ENCODE measurements around the gene OR1J2. TPM values are rescaled to one million over a fixed set of nuclear protein-coding genes. Genes with fewer than 3 reads are reported as not detected.

OR1J2 gene
- total and polyA plus RNA-seq, 5 donors from 2014 or later = 0.42 TPM; not detected in 4

DNA sequence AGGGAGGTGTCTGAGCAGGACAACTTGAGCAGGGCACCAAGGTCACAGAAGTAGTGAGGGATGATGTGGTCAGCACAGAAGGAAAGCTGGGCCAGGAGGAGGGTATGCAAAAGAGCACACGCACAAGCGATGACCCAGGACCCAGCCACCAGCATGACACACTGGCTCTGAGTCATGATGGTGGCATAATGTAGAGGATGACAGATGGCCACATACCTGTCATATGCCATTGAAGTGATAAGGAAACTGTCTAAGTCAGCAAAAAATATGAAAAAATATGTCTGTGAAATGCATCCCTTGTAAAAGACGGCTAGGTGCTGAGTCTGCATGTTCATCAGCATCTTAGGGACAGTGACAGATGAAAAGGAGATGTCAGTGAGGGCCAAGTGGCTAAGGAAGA is 33.3 kb upstream of the OR1J2 start:
- Mint-ChIP-seq H3K4me3 (no peak overlapping the region), H3K4me1 (no peaks in the 10 kb centered on the region), H3K27ac (no peak overlapping the region), H3K27me3 (peaks cover 35% of the 10 kb centered on the region), H3K9me3 (no peaks in the 10 kb centered on the region), H3K36me3 (no peaks in the 10 kb centered on the region)
- H3K4me3 ChIP-seq (ENCODE audit: low read depth, low read length) = no peak overlapping the region
- no peaks in the 10 kb centered on the region for H3K9me3 ChIP-seq (ENCODE audit: control insufficient read depth in 2 of 2, low read length in 2 of 2)
- no peaks in the 10 kb centered on the region for H3K36me3 ChIP-seq (ENCODE audit: control insufficient read depth, insufficient read depth, low read length)
- ATAC-seq (ENCODE audit: low read depth in 2 of 2) (no peak), DNase-seq (no peak)
- no peak overlapping the region for H3K27ac ChIP-seq (ENCODE audit: insufficient read depth, low read length, poor library complexity, severe bottlenecking)
- peaks cover 10% of the 10 kb centered on the region for H3K27me3 ChIP-seq (ENCODE audit: control insufficient read depth, insufficient read depth, low read length)
- no peaks in the 10 kb centered on the region for H3K4me1 ChIP-seq (ENCODE audit: control insufficient read depth, insufficient read depth, low read length, poor library complexity, severe bottlenecking)

DNA sequence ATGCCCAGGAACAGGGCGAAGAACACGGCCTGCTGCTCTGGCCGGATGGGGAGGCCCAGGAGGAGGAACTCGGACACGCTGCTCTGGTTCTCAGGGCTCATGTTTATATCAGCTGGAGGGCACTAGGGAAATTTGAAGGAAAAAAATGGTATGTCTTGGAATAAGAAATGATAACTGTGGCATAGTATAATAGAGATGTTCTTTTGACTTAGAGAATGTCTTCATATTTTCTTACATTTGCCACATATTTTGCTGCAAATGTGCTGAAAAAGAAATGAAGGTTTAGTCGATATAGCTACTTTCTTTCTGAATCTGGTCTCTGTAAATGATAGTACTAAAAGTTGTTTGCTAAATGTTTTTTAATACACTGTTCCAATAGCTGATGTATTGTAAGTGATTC is 32.8 kb upstream of the OR1J2 start, which contains the start of gene OR1J1:
TSS of gene OR1J1 (minus strand) at position 101 of the 400 bp plus-strand sequence. CDS start at position 101, 0 bp downstream.
- Histone ChIP-seq H3K27ac (ENCODE audit: insufficient read depth, low read length, poor library complexity, severe bottlenecking) (no peak within 1 kb of the TSS), H3K27me3 (ENCODE audit: control insufficient read depth, insufficient read depth, low read length) (peaks cover 8% of the 10 kb centered on the region), H3K36me3 (ENCODE audit: control insufficient read depth, insufficient read depth, low read length) (no peaks in the 10 kb centered on the region), H3K4me1 (ENCODE audit: control insufficient read depth, insufficient read depth, low read length, poor library complexity, severe bottlenecking) (no peaks in the 10 kb centered on the region), H3K4me3 (ENCODE audit: low read depth, low read length) (no peak within 1 kb of the TSS), H3K9me3 (ENCODE audit: control insufficient read depth in 2 of 2, low read length in 2 of 2) (no peaks in the 10 kb centered on the region)
- H3K4me3 Mint-ChIP-seq = no peak within 1 kb of the TSS
- H3K27ac Mint-ChIP-seq = no peak within 1 kb of the TSS
- no peak for DNase-seq
- no peak for ATAC-seq (ENCODE audit: low read depth in 2 of 2)
- H3K9me3 Mint-ChIP-seq = no peaks in the 10 kb centered on the region
- no peaks in the 10 kb centered on the region for H3K36me3 Mint-ChIP-seq
- peaks cover 35% of the 10 kb centered on the region for H3K27me3 Mint-ChIP-seq
- no peaks in the 10 kb centered on the region for H3K4me1 Mint-ChIP-seq

DNA sequence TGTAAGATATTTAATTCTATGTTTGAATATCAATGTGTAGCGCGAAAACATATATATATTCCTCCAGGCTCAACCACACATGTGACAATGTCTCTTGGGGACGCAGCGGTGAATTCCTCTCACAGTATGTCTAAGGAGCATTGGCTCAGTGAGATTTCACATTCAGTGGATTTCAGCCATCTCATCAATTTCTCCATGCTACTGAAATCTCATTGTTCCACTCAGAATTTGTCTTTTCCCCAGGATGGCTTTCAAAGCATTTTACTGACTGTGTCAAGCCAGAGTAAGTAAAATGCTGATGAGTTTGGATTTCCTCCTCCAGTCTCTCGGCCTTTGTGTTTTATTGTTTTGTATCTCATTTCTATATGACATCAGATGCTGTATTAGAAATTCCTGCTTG is 31.5 kb upstream of the OR1J2 start:
- Mint-ChIP-seq H3K27me3 (peaks cover 29% of the 10 kb centered on the region), H3K4me3 (no peak overlapping the region), H3K27ac (no peak overlapping the region), H3K9me3 (no peaks in the 10 kb centered on the region), H3K36me3 (no peaks in the 10 kb centered on the region), H3K4me1 (no peaks in the 10 kb centered on the region)
- H3K27me3 ChIP-seq (ENCODE audit: control insufficient read depth, insufficient read depth, low read length) = peaks cover 4% of the 10 kb centered on the region
- H3K9me3 ChIP-seq (ENCODE audit: control insufficient read depth in 2 of 2, low read length in 2 of 2) = no peaks in the 10 kb centered on the region
- no peaks in the 10 kb centered on the region for H3K36me3 ChIP-seq (ENCODE audit: control insufficient read depth, insufficient read depth, low read length)
- no peak overlapping the region for H3K27ac ChIP-seq (ENCODE audit: insufficient read depth, low read length, poor library complexity, severe bottlenecking)
- H3K4me1 ChIP-seq (ENCODE audit: control insufficient read depth, insufficient read depth, low read length, poor library complexity, severe bottlenecking) = no peaks in the 10 kb centered on the region
- no peak for ATAC-seq (ENCODE audit: low read depth in 2 of 2)
- no peak overlapping the region for H3K4me3 ChIP-seq (ENCODE audit: low read depth, low read length)
- no peak for DNase-seq

DNA sequence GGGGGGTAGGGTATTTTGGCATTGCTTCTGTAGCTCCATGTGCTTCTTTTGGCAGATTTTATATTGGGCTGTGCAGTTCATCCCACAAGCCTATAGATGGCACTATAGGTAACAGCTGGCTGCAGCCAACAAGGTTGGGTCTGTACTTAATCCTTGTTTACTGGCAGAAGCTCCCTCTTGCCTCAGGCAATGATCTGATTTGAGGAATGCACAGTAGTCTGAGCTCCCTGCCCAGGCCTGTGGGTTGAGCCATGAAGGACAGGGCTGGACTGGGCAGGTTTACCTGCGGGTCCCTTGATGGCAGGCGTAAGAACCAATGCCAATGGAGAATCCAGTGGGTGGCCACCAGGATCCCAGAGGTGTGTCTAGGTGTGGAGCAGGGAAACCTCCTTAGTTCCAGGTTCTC is 11.7 kb upstream of the OR1J2 start:
- Mint-ChIP-seq H3K4me3 (no peak overlapping the region), H3K27ac (no peak overlapping the region), H3K36me3 (no peaks in the 10 kb centered on the region), H3K4me1 (no peaks in the 10 kb centered on the region), H3K9me3 (peaks cover 0 to 7% (median 0%) of the 10 kb centered on the region in 7 donors), H3K27me3 (peaks cover 14% of the 10 kb centered on the region)
- H3K4me3 ChIP-seq (ENCODE audit: low read depth, low read length) = no peak overlapping the region
- no peaks in the 10 kb centered on the region for H3K36me3 ChIP-seq (ENCODE audit: control insufficient read depth, insufficient read depth, low read length)
- no peak overlapping the region for H3K27ac ChIP-seq (ENCODE audit: insufficient read depth, low read length, poor library complexity, severe bottlenecking)
- H3K27me3 ChIP-seq (ENCODE audit: control insufficient read depth, insufficient read depth, low read length) = peaks cover 11% of the 10 kb centered on the region
- ATAC-seq (ENCODE audit: low read depth in 2 of 2) (no peak), DNase-seq (peak in 2 of 3 donors; percentile 15 to 35)
- no peaks in the 10 kb centered on the region for H3K4me1 ChIP-seq (ENCODE audit: control insufficient read depth, insufficient read depth, low read length, poor library complexity, severe bottlenecking)
- no peaks in the 10 kb centered on the region for H3K9me3 ChIP-seq (ENCODE audit: control insufficient read depth in 2 of 2, low read length in 2 of 2)

DNA sequence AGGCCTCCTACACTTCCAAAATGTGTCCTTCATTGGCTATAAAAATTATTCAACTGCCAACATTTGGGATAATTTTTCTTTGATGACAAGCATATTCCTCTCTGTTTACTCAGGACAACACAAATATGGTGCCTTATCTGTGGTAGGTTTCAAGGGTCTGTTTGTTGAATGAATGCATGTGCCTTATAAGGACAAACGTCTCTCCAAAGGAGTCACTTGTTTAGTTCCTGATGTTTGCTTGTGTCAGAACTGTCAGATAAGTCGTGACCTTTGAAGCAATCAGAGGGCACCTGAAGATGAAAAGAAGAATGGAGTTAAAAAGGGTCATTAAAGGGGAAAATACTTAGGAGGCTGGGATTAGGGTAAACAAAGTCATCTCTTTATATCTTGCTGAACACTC is 3.6 kb upstream of the OR1J2 start:
- Histone ChIP-seq H3K27me3 (ENCODE audit: control insufficient read depth, insufficient read depth, low read length) (peaks cover 7% of the 10 kb centered on the region), H3K36me3 (ENCODE audit: control insufficient read depth, insufficient read depth, low read length) (no peaks in the 10 kb centered on the region), H3K4me3 (ENCODE audit: low read depth, low read length) (no peak overlapping the region), H3K9me3 (ENCODE audit: control insufficient read depth in 2 of 2, low read length in 2 of 2) (no peaks in the 10 kb centered on the region), H3K4me1 (ENCODE audit: control insufficient read depth, insufficient read depth, low read length, poor library complexity, severe bottlenecking) (no peaks in the 10 kb centered on the region), H3K27ac (ENCODE audit: insufficient read depth, low read length, poor library complexity, severe bottlenecking) (no peak overlapping the region)
- Mint-ChIP-seq H3K9me3 (peaks cover 0 to 2% (median 0%) of the 10 kb centered on the region in 7 donors), H3K27ac (no peak overlapping the region), H3K36me3 (no peaks in the 10 kb centered on the region), H3K4me3 (no peak overlapping the region), H3K27me3 (peaks cover 20% of the 10 kb centered on the region), H3K4me1 (no peaks in the 10 kb centered on the region)
- ATAC-seq (ENCODE audit: low read depth in 2 of 2) = no peak
- DNase-seq = no peak

DNA sequence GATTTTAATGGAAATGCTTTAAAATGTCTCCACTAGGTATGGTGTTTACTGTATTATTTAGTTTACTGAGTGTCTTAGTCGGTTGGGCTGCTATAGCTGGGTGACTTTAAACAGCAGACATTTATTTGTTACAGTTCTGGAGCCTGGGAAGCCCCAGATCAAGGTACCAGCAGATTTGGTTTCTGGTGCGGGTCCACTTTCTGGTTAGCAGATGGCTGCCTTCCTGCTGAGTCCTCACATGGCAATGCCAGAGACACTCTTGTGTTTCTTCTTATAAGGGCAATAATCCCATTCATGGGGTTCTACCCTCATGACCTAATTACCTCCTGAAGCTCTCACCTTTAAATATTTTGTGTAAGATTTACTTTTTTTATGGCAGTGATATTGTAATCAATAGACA is 7.6 kb downstream of the OR1J2 start:
- no peaks in the 10 kb centered on the region for H3K9me3 ChIP-seq (ENCODE audit: control insufficient read depth in 2 of 2, low read length in 2 of 2)
- Mint-ChIP-seq H3K4me1 (no peaks in the 10 kb centered on the region), H3K36me3 (no peaks in the 10 kb centered on the region), H3K27me3 (peaks cover 5% of the 10 kb centered on the region), H3K9me3 (peaks cover 0 to 2% (median 0%) of the 10 kb centered on the region in 7 donors), H3K4me3 (no peak overlapping the region), H3K27ac (no peak overlapping the region)
- no peak overlapping the region for H3K4me3 ChIP-seq (ENCODE audit: low read depth, low read length)
- DNase-seq (no peak), ATAC-seq (ENCODE audit: low read depth in 2 of 2) (no peak)
- H3K36me3 ChIP-seq (ENCODE audit: control insufficient read depth, insufficient read depth, low read length) = no peaks in the 10 kb centered on the region
- no peaks in the 10 kb centered on the region for H3K4me1 ChIP-seq (ENCODE audit: control insufficient read depth, insufficient read depth, low read length, poor library complexity, severe bottlenecking)
- no peak overlapping the region for H3K27ac ChIP-seq (ENCODE audit: insufficient read depth, low read length, poor library complexity, severe bottlenecking)
- H3K27me3 ChIP-seq (ENCODE audit: control insufficient read depth, insufficient read depth, low read length) = peaks cover 7% of the 10 kb centered on the region

DNA sequence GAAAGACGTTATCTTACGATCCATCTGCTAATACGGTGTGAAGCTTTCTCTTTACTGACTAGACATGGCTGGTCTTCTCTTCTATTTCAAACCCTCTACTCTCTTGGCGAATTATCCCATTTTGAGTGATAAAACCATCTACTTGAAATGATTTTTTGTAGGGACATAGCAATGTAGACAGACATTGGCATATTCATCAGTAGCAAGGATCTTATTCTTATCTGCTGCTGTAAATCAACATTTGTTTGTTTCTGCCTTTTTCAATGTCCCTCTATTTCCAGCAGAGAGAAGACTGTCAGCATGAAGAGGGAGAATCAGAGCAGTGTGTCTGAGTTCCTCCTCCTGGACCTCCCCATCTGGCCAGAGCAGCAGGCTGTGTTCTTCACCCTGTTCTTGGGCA is 8.2 kb downstream of the OR1J2 start, which contains the start of gene OR1J4:
TSS of gene OR1J4 (plus strand) at position 301 of the 400 bp plus-strand sequence. CDS start at position 301, 0 bp downstream.
- Mint-ChIP-seq H3K9me3 (peaks cover 0 to 3% (median 0%) of the 10 kb centered on the region in 7 donors), H3K27ac (no peak within 1 kb of the TSS), H3K27me3 (peaks cover 8% of the 10 kb centered on the region), H3K4me1 (no peaks in the 10 kb centered on the region), H3K4me3 (no peak within 1 kb of the TSS), H3K36me3 (no peaks in the 10 kb centered on the region)
- H3K27ac ChIP-seq (ENCODE audit: insufficient read depth, low read length, poor library complexity, severe bottlenecking) = no peak within 1 kb of the TSS
- DNase-seq (no peak), ATAC-seq (ENCODE audit: low read depth in 2 of 2) (no peak)
- H3K36me3 ChIP-seq (ENCODE audit: control insufficient read depth, insufficient read depth, low read length) = no peaks in the 10 kb centered on the region
- peaks cover 9% of the 10 kb centered on the region for H3K27me3 ChIP-seq (ENCODE audit: control insufficient read depth, insufficient read depth, low read length)
- H3K4me3 ChIP-seq (ENCODE audit: low read depth, low read length) = no peak within 1 kb of the TSS
- no peaks in the 10 kb centered on the region for H3K9me3 ChIP-seq (ENCODE audit: control insufficient read depth in 2 of 2, low read length in 2 of 2)
- no peaks in the 10 kb centered on the region for H3K4me1 ChIP-seq (ENCODE audit: control insufficient read depth, insufficient read depth, low read length, poor library complexity, severe bottlenecking)

DNA sequence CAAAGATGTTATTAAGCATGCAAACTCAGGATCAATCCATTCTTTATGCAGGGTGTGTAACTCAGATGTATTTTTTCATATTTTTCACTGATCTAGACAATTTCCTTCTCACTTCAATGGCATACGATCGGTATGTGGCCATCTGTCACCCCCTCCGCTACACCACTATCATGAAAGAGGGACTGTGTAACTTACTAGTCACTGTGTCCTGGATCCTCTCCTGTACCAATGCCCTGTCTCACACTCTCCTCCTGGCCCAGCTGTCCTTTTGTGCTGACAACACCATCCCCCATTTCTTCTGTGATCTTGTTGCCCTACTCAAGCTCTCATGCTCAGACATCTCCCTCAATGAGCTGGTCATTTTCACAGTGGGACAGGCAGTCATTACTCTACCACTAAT is 8.8 kb downstream of the OR1J2 start:
- Histone ChIP-seq H3K4me3 (ENCODE audit: low read depth, low read length) (no peak overlapping the region), H3K27ac (ENCODE audit: insufficient read depth, low read length, poor library complexity, severe bottlenecking) (no peak overlapping the region), H3K4me1 (ENCODE audit: control insufficient read depth, insufficient read depth, low read length, poor library complexity, severe bottlenecking) (no peaks in the 10 kb centered on the region), H3K9me3 (ENCODE audit: control insufficient read depth in 2 of 2, low read length in 2 of 2) (no peaks in the 10 kb centered on the region), H3K27me3 (ENCODE audit: control insufficient read depth, insufficient read depth, low read length) (peaks cover 9% of the 10 kb centered on the region), H3K36me3 (ENCODE audit: control insufficient read depth, insufficient read depth, low read length) (no peaks in the 10 kb centered on the region)
- Mint-ChIP-seq H3K27me3 (peaks cover 8% of the 10 kb centered on the region), H3K36me3 (no peaks in the 10 kb centered on the region), H3K4me1 (no peaks in the 10 kb centered on the region), H3K27ac (no peak overlapping the region), H3K4me3 (no peak overlapping the region), H3K9me3 (peaks cover 0 to 3% (median 0%) of the 10 kb centered on the region in 7 donors)
- DNase-seq (no peak), ATAC-seq (ENCODE audit: low read depth in 2 of 2) (no peak)

All from CD4-positive, CD25-positive, alpha-beta regulatory T cell (primary cell).